ENCODE measurements around the gene TSPAN17. TPM values are rescaled to one million over a fixed set of nuclear protein-coding genes. Genes with fewer than 3 reads are reported as not detected.

TSPAN17 gene
- polyA plus RNA-seq, 3 donors = 22.2 to 27.7 (median 24.1) TPM

DNA sequence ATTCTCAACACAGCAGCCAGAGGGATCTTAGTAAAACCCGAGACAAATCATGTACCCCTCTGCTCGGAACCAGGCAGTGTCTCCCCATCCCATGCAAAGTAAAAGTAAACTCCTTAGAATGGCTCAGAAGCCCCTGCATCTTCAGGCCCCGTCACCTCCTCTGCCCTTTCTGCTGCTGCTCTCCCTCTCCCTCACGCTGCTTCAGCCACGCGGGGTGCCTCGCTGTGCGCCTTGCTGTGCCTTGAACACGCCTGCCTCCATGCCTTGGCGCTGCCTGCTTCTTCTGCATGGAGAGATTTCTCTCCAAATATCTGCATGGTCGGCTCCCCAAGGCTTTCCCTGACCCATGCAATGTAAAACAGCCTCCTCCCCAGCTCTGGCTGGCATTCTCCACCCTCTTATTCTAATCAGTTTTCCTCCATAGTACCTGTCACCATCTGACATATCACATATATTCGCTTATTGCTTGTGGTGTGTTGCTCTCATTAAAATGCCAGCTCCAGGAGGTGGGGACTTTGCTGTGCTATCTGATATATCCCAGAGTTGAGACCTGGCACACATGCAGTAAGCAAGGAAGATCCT lies 45.3 kb upstream of the TSPAN17 start:
- Histone ChIP-seq H3K79me2 (ENCODE audit: insufficient read depth, low read length) (no peaks in the 10 kb centered on the region), H4K20me1 (ENCODE audit: insufficient read depth, low read length) (no peaks in the 10 kb centered on the region), H3K4me2 (replicated peaks; ENCODE audit: extremely low read depth, low read length, poor library complexity, severe bottlenecking) (no peak overlapping the region), H3K36me3 (replicated peaks in 1 of 2; ENCODE audit: control insufficient read depth in 1 of 2, insufficient read depth in 2 of 2, low read length in 2 of 2) (no peaks in the 10 kb centered on the region), H3K9ac (ENCODE audit: insufficient read depth, low read length, poor library complexity, severe bottlenecking) (no peak overlapping the region), H2AFZ (ENCODE audit: insufficient read depth, low read depth, low read length, poor library complexity, severe bottlenecking) (no peak overlapping the region), H3K4me3 (replicated peaks in 1 of 3; ENCODE audit: low read depth in 2 of 3, low read length in 3 of 3) (no peak overlapping the region), H3K9me3 (replicated peaks in 1 of 2; ENCODE audit: control insufficient read depth in 1 of 2, insufficient read depth in 1 of 2, low read length in 2 of 2) (no peaks in the 10 kb centered on the region), H3K27me3 (ENCODE audit: control insufficient read depth in 2 of 2, insufficient read depth in 2 of 2, low read length in 2 of 2) (peaks cover 0 to 31% of the 10 kb centered on the region in 2 donors), H3K4me1 (ENCODE audit: control insufficient read depth in 1 of 2, insufficient read depth in 2 of 2, low read length in 2 of 2) (peaks cover 0 to 4% of the 10 kb centered on the region in 2 donors), H3K27ac (ENCODE audit: low read depth in 1 of 2, low read length in 2 of 2) (no peak overlapping the region)
- H3K9me3 Mint-ChIP-seq = peaks cover 0 to 2% (median 0%) of the 10 kb centered on the region in 7 donors
- TF ChIP-seq, protein P1, sequence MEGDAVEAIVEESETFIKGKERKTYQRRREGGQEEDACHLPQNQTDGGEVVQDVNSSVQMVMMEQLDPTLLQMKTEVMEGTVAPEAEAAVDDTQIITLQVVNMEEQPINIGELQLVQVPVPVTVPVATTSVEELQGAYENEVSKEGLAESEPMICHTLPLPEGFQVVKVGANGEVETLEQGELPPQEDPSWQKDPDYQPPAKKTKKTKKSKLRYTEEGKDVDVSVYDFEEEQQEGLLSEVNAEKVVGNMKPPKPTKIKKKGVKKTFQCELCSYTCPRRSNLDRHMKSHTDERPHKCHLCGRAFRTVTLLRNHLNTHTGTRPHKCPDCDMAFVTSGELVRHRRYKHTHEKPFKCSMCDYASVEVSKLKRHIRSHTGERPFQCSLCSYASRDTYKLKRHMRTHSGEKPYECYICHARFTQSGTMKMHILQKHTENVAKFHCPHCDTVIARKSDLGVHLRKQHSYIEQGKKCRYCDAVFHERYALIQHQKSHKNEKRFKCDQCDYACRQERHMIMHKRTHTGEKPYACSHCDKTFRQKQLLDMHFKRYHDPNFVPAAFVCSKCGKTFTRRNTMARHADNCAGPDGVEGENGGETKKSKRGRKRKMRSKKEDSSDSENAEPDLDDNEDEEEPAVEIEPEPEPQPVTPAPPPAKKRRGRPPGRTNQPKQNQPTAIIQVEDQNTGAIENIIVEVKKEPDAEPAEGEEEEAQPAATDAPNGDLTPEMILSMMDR (IDR thresholded peaks at IDR 0.05) = no peak
- H3K27me3 Mint-ChIP-seq (ENCODE audit: low read depth in 3 of 3) = peaks cover 27 to 48% (median 27%) of the 10 kb centered on the region in 3 donors
- 78% methylated on average over 10 of the region's 12 CpGs for WGBS (ENCODE audit: insufficient coverage)
- no peaks in the 10 kb centered on the region for H3K36me3 Mint-ChIP-seq
- peaks cover 2% of the 10 kb centered on the region for H3K4me1 Mint-ChIP-seq
- H3K27ac Mint-ChIP-seq = peak overlapping the region in 1 of 7 donors; percentile 64
- H3K4me3 Mint-ChIP-seq = no peak overlapping the region
- intact Hi-C loops (cut with micrococcal nuclease) = no loop called here
- DNase-seq = no peak

DNA sequence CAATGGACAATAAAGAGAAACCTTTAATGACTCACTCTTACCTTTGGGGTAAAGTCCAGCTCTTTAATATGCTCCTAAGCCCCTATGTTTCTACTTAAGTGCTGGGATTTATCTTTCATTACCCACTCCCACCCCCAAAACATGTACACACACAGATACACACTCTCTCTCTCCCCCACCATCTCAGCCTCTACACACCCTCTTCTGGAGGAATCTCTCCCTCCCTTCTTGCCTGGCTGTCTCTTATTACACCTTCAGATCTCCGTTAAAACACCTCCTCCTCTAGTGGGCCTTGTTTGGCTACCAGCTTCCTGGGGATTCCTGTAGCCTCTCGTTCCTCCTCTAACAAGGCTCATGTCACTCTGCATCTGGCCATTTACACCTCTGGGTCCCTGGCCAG lies 44.2 kb upstream of the TSPAN17 start:
- no peaks in the 10 kb centered on the region for H3K4me1 Mint-ChIP-seq
- intact Hi-C loops (cut with micrococcal nuclease) = no loop called here
- H3K36me3 ChIP-seq (replicated peaks in 1 of 2; ENCODE audit: control insufficient read depth in 1 of 2, insufficient read depth in 2 of 2, low read length in 2 of 2) = no peaks in the 10 kb centered on the region
- H3K27me3 Mint-ChIP-seq (ENCODE audit: low read depth in 3 of 3) = peaks cover 25 to 47% (median 26%) of the 10 kb centered on the region in 3 donors
- no peaks in the 10 kb centered on the region for H3K9me3 ChIP-seq (replicated peaks in 1 of 2; ENCODE audit: control insufficient read depth in 1 of 2, insufficient read depth in 1 of 2, low read length in 2 of 2)
- no peak overlapping the region for H2AFZ ChIP-seq (ENCODE audit: insufficient read depth, low read depth, low read length, poor library complexity, severe bottlenecking)
- no peak overlapping the region for H3K4me3 Mint-ChIP-seq
- H3K9ac ChIP-seq (ENCODE audit: insufficient read depth, low read length, poor library complexity, severe bottlenecking) = no peak overlapping the region
- H3K9me3 Mint-ChIP-seq = peaks cover 0 to 2% (median 0%) of the 10 kb centered on the region in 7 donors
- H3K4me3 ChIP-seq (replicated peaks in 1 of 3; ENCODE audit: low read depth in 2 of 3, low read length in 3 of 3) = no peak overlapping the region
- DNase-seq = no peak
- no peaks in the 10 kb centered on the region for H4K20me1 ChIP-seq (ENCODE audit: insufficient read depth, low read length)
- H3K79me2 ChIP-seq (ENCODE audit: insufficient read depth, low read length) = no peaks in the 10 kb centered on the region
- no peak overlapping the region for H3K27ac Mint-ChIP-seq
- H3K4me1 ChIP-seq (ENCODE audit: control insufficient read depth in 1 of 2, insufficient read depth in 2 of 2, low read length in 2 of 2) = no peaks in the 10 kb centered on the region
- peaks cover 2 to 31% of the 10 kb centered on the region in 2 donors for H3K27me3 ChIP-seq (ENCODE audit: control insufficient read depth in 2 of 2, insufficient read depth in 2 of 2, low read length in 2 of 2)
- 38% methylated on average over 1 of the region's 2 CpGs for WGBS (ENCODE audit: insufficient coverage)
- TF ChIP-seq, protein P1 (IDR thresholded peaks at IDR 0.05) = no peak
- H3K4me2 ChIP-seq (replicated peaks; ENCODE audit: extremely low read depth, low read length, poor library complexity, severe bottlenecking) = no peak overlapping the region
- H3K27ac ChIP-seq (ENCODE audit: low read depth in 1 of 2, low read length in 2 of 2) = no peak overlapping the region
- H3K36me3 Mint-ChIP-seq = no peaks in the 10 kb centered on the region

Measured in CD14-positive monocyte (primary cell).